ENCODE measurements around the gene UBE2H. TPM values are rescaled to one million over a fixed set of nuclear protein-coding genes. Genes with fewer than 3 reads are reported as not detected.
A peak's percentile ranks its signal among the peaks of the same experiment; 100 is the strongest.

Gene UBE2H
- total RNA-seq, 1 donor from 2014 or later = 99.1 TPM

- Mint-ChIP-seq H3K9me3 (ENCODE audit: low read depth) (no peaks in the 10 kb centered on the region), H3K4me1 (ENCODE audit: low read depth) (peaks cover 35% of the 10 kb centered on the region), H3K4me3 (ENCODE audit: low read depth) (no peak overlapping the region), H3K27me3 (no peaks in the 10 kb centered on the region), H3K36me3 (ENCODE audit: insufficient read depth) (peaks cover 5% of the 10 kb centered on the region), H3K27ac (no peak overlapping the region)
- DNase-seq (ENCODE audit: low spot score, unreplicated experiment) = no peak
- no peak for TF ChIP-seq CTCF (IDR thresholded peaks at IDR 0.05; ENCODE audit: unreplicated experiment)
Observed at GRCh38 chr7:129845972-129846327, 106.8 kb downstream of the UBE2H start.

GRCh38 chr7:129845178-129845971, 107.4 kb downstream of the UBE2H start:
- H3K27me3 Mint-ChIP-seq = no peaks in the 10 kb centered on the region
- TF ChIP-seq CTCF (IDR thresholded peaks at IDR 0.05; ENCODE audit: unreplicated experiment) = no peak
- H3K4me1 Mint-ChIP-seq (ENCODE audit: low read depth) = peaks cover 29% of the 10 kb centered on the region
- H3K27ac Mint-ChIP-seq = no peak overlapping the region
- no peak overlapping the region for H3K4me3 Mint-ChIP-seq (ENCODE audit: low read depth)
- H3K9me3 Mint-ChIP-seq (ENCODE audit: low read depth) = no peaks in the 10 kb centered on the region
- peaks cover 5% of the 10 kb centered on the region for H3K36me3 Mint-ChIP-seq (ENCODE audit: insufficient read depth)
- no peak for DNase-seq (ENCODE audit: low spot score, unreplicated experiment)

- no peaks in the 10 kb centered on the region for H3K27me3 Mint-ChIP-seq
- no peaks in the 10 kb centered on the region for H3K9me3 Mint-ChIP-seq (ENCODE audit: low read depth)
Observed at GRCh38 chr7:129843978-129844840, 108.6 kb downstream of the UBE2H start.

GRCh38 chr7:129843365-129843898, 109.3 kb downstream of the UBE2H start:
- DNase-seq (ENCODE audit: low spot score, unreplicated experiment) = no peak
- Mint-ChIP-seq H3K9me3 (ENCODE audit: low read depth) (no peaks in the 10 kb centered on the region), H3K4me1 (ENCODE audit: low read depth) (peaks cover 21% of the 10 kb centered on the region), H3K27ac (peak overlapping the region; percentile 50), H3K36me3 (ENCODE audit: insufficient read depth) (peaks cover 7% of the 10 kb centered on the region), H3K4me3 (ENCODE audit: low read depth) (no peak overlapping the region), H3K27me3 (no peaks in the 10 kb centered on the region)
- TF ChIP-seq CTCF (IDR thresholded peaks at IDR 0.05; ENCODE audit: unreplicated experiment) = no peak

More at GRCh38 chr7:129843978-129844840, 108.6 kb downstream of the UBE2H start:
- DNase-seq (ENCODE audit: low spot score, unreplicated experiment) = no peak
- TF ChIP-seq CTCF (IDR thresholded peaks at IDR 0.05; ENCODE audit: unreplicated experiment) = no peak
- Mint-ChIP-seq H3K4me3 (ENCODE audit: low read depth) (no peak overlapping the region), H3K36me3 (ENCODE audit: insufficient read depth) (peaks cover 6% of the 10 kb centered on the region), H3K27ac (no peak overlapping the region), H3K4me1 (ENCODE audit: low read depth) (peaks cover 23% of the 10 kb centered on the region)

GRCh38 chr7:129841465-129841864, 111.3 kb downstream of the UBE2H start:
- no peak overlapping the region for H3K4me3 Mint-ChIP-seq (ENCODE audit: low read depth)
- H3K9me3 Mint-ChIP-seq (ENCODE audit: low read depth) = no peaks in the 10 kb centered on the region
- H3K4me1 Mint-ChIP-seq (ENCODE audit: low read depth) = peaks cover 13% of the 10 kb centered on the region
- TF ChIP-seq CTCF (IDR thresholded peaks at IDR 0.05; ENCODE audit: unreplicated experiment) = no peak
- DNase-seq (ENCODE audit: low spot score, unreplicated experiment) = no peak
- H3K27me3 Mint-ChIP-seq = no peaks in the 10 kb centered on the region
- H3K36me3 Mint-ChIP-seq (ENCODE audit: insufficient read depth) = peaks cover 6% of the 10 kb centered on the region
- no peak overlapping the region for H3K27ac Mint-ChIP-seq

Measured in progenitor cell of endocrine pancreas (in vitro differentiated cells).